HG02852 (cell line): ENCODE data around the gene XIRP1.
"Not testable (repeated sequence)": the region's sequence is repeated elsewhere in the genome, so short reads cannot be mapped to it uniquely, and the experiment has no call there.

Source experiments
- ATAC-seq: cut with Tn5 transposase; IDR thresholded peaks from one replicate; pipeline ENCODE4 v1.9.1; 2021; ENCODE audit warnings: mild to moderate bottlenecking, moderate library complexity; ENCODE audit not compliant: unreplicated experiment

Gene XIRP1

DNA sequence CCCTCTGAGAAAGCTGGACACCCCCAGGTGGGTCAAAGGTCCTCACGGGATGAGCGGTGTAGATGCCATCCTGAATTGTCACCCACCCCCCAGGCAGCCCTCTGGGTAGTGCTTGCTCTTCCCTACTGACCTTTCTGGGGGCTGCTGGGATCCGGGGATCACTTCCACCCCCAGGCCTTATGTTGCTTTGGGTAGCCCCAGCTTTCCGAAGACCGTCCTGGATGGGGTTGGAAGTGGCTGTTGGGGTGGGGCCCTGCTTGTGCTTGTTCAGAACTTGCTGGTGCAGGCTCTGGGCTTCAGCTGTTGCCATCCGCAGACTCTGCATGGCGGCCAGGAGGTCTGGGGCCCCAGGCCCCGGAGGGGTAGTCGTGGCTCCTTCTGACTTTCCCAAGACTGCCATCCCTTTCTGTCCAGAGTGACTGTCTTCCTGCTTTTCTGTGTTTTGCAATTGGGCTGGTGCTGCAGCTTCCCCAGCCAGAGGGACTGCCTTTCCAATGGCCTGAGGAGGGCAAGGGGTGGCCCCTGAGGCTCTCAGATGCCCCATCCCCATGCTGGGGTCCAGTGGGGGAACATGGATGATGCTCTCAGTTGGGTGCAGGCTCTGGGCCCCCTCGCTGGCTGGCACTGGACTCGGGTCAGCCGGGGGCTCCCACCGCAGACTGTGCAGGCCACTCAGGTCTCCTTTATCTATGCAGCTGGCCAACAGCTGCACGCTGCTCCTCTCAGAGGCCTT, 6.3 kb downstream of the XIRP1 start:
- ATAC-seq: no peak

DNA sequence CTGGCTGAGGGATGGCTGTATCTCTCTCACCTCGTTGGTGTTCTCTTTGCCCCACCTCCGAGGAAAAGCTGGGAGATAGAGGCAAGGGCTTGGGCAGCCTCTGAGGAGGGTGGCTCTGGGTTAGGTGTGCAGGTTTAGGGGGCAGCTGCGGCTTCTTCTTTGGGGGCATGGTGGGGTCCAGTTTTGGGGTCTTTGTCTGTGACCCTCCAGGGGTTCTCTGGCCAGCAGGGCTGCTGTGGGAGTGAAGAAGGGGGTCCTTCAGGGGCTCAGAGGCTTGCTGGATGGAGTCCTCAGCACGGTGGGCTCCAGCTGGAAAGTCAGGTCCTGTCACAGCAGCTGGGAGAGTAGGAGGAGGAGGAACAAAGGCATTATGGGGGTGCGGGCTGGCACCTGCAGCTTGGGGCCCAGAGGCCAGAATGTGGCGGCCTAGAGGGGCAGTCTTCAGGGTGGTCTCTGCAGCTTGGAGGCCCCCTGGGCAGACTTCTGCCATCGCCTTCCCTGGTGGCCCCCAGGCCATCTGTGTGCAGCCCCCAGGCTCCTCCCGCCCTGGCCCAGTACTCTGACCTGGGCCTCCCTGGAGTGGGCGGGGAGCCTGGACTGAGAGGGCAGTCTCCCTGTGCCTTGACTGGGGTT, 7.0 kb downstream of the XIRP1 start:
- ATAC-seq: no peak

DNA sequence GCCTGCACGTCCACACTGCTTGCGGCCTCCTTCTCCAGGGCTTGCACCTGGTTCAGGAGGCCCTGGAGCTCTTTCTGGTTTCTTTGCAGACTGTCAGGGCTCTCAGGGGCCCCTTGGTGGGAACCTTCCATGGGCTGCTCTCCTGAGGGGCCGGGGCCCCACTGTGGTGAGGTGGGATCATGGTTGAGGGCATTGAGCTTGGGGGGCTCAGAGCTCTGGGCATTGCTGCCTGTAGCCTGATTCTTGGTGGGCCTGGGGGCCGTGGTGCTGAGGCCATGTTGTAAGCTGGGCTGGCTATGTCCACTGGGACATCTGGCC, 7.5 kb downstream of the XIRP1 start:
- ATAC-seq: no peak

DNA sequence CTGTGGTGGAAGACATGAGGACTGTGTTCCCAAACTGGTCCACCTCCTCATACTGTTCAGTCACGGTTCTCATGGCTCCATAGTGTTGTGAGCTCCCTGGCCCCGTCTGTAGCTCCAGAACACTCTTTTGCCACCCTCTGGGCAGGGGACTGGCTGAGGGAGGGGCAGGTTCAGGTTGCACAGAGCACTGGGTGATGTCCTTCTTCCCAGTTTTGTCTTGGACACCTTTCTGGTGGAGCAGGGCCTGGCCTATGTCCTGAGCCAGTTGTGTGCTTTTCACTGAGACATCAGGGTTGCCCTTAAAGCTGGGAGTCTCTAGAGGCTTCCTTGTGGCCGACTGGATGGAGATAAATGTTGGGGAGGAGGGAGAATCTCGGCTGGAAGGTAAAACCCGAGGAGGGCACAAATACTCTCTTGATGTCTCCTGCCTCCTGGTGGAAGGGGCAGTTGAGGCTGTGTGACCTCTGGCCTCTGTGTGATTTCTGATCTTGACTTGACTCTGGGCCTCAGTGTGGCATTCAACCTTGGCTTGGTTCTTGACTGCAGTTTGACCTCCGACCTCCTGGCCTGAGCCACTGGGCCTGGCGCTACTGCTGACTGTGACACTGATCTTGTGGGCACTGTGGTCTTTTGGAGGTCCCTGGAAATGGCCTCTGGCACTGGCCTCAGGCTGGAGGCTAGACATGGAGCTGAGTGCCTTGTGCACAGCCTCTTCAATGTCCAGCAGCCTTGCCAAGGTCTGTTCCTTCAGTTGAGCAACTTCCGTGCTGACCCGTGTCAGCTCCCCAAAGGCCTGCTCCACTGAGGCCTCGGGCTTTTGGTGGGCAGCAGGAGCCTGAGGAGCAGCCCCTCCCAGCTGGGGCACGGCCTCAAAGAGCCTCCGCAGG, 8.1 kb downstream of the XIRP1 start:
- ATAC-seq: no peak

DNA sequence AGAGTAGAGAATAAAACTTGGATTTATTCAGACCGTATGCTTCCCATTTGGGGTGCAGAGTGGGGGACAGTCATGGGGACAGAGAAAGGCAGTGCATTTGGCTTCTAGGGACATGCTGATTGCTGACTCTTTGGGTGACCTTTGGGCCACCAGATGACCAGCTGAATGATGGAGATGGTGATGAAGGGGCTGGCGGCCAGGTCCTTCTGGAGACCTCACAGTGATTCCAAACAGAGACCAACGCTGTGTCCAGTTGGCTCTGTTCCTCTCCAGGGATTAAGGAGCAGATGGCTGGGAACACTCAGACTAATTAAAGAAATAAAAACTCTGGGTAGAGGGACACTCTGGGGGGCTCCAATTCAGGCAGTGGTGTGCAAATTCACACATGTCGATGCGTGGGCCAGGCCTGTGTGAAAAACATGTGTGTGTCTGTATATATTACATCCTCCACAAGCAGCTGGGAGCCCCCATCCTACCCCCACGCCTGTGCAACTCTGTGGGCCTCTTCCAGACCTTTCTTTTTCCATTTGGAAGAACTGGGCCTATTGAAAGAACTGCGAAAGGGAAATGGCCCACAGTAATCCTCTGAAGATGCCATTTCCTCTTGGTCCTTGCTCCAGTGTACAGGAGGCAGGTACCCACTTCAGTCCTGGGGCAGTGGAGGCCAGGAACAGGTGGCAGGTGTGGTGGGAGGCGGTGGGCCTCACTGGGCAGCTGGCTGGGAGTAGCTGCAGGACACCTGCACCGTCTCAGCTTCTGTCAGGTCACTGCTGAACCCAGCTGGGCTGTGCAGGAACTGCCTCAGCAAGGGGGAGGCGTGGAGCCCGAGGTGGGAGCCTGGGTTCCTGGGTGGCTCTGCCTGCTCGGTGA, 8.9 kb downstream of the XIRP1 start:
- ATAC-seq: no peak

DNA sequence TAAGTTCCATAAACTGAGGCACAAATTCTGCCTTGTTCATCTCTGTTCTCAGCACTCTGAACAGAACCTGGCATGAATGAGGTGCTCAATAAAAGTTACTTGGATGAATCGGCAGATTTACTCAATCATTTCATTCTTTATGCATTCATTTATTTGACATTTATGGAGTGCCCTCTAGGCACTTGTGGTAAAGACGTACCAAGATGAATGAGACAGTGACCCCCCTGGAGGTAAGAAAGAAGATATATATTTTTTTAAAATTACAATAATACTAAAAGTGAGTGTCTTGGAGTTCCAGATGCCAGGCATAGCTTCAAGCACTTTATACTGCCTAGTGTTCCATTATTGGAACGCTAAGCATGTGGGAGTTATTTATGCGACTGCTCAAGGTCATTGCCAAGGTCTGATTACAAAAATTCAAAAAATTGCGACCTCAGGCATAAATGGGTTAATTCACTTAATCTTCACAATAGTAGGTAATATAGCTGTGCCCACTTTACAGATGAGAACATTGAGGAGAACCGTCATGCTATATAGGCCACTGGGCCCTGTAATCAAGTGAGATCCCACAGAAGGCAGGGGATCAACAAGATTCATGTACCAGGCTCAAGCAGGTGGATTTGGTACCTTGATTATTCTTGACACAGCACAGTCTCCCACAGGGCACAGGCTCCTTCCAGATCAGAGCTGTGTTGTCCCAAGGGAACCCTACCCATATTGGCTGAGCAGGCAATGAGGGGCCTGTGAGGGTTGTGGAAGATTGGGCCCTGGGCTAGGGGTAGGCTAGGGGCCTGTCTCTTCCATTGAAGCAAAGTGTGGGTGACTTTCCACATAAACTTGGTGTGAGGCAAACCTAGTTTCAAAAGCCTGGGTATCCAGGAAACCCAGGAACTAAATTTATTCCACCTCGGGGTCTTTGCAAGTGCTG, 10.7 kb downstream of the XIRP1 start:
- ATAC-seq: no peak

DNA sequence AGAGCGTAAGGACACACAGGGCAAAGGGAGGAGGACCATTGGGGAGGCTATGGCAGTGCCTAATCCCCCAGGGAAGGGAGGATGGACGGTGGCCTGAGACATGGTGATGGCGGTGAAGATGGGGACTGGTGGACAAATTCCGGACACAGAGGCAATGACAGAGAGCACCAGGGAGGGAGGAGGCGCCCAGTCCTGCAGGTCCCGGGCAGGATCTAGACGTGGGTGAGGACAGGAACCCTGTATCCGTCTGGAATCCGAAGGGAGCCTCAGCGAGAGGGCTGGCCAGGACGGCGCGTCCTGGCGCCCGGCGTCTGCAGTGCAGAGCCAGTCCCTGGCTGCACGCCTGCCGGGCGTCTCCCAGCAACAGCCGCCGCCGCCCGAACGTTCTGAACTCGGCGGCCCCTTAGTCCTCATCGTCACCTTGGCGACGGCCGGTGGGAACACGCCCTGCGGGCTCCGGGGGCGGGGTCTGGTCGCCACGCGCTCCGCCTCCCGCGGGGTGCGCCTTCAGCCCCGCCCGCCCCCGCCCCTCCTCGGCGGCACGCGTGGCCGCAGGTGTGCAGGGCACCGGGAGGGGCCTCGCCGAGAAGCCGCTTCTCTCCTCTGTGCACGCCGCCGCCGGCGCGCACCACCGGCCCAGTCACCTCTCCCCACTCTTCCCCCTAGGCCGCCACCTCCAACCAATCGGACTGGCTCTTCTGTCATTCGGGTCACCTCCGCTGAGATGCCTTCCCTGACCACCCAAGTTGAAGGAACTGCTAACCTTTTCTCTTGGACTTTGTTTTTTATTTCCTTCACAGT, 11.6 kb downstream of the XIRP1 start:
- ATAC-seq: peak; percentile 93

DNA sequence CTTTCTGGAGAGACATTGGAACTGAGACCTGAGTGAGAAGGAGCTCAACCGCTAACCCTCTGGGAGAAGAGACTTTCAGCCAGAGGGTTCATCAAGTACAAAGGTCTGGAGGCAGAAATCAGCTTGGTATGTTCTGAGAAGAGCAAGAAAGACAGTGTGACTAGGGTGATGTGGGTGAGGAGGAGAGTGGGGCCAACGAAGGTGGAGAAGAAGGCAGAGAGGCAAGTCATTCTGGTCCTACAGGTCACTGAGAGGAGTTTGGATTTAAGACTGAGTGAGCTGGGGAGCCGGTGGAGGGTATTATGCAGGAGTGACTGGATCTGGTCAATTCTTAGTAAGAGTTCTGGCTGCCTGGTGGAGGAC, 12.2 kb downstream of the XIRP1 start:
- ATAC-seq: no peak

DNA sequence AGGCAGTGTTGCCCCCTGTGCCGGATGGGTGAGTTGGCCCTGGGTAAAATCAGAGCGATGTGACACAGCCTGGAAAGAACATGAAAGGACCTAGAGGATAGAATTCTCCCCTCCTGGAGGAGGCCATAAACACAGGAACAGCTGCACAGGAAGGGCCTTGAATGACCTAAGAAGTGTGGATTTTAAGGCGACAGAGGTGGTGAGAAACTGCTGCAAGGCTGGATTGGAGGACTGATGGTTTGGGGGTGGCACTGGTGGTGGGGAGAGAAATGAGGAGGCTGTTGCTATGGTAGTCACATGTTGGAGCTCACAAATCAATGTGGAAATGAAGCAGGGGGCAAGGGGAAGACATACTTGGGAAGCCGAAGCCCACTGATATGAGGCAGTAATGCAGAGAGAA, 13.8 kb downstream of the XIRP1 start:
- no peak for ATAC-seq

DNA sequence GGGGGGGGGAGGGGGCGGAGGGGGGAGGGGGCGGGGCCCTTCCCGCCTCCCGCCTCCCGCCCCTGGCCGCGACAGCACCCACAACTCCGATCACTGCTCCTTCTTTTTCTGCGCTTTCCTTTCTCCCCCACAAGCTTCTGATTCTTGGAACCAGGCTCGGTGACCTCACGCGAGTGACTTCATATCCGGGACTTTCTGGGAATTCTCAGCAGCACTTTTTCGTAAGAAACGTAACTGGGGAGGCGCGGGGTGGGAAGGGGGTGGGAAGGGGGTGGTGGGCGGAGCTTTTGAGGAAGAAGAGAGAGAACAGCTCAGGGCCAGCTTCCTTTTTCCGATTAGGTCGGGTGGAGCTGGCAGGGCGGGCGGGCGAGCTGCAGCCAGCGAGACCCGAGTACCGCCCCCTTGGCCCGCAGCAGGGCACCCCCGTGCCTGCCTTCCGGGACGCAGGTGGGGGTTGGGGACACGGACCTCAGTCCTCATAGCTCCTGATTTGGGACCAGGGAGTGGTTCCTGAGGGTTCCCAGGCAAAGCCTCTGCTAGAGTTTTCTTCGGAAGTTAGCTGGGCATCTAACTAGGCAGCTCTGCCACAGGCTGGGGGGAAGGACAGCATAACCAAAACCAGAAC, 14.6 kb downstream of the XIRP1 start:
- ATAC-seq: no peak

DNA sequence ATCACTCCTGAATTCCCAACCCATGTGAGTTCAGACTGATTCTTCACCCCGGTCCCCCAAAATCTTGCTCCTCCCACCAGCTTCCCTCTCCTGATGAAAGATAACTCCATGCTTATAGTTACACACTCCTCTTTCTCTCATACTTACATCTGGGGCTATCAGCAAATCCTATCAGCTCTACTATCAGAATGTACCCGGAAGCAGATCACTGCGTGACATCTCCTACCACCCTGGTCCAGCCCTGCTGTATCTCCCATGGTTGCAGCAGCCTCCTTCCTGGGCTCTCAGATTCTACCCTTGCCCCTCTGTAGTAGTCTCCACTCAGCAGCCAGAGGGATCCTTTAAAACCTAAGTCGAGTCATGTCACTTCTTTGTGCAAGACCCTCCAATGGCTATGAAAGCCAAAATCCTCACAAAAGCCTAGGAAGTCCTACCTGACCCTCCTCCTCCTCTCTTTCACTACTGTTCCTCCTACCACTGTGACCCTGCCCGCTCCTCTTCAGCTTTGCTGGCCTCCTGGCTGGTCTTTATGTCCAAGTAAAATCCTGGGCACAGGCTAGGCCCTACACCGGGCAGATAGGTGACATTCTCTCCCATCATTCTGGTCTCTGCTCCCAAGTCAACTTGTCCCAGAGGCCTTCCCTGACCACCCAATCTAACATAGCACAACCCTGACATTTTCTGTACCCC, 16.2 kb downstream of the XIRP1 start:
- no peak for ATAC-seq

DNA sequence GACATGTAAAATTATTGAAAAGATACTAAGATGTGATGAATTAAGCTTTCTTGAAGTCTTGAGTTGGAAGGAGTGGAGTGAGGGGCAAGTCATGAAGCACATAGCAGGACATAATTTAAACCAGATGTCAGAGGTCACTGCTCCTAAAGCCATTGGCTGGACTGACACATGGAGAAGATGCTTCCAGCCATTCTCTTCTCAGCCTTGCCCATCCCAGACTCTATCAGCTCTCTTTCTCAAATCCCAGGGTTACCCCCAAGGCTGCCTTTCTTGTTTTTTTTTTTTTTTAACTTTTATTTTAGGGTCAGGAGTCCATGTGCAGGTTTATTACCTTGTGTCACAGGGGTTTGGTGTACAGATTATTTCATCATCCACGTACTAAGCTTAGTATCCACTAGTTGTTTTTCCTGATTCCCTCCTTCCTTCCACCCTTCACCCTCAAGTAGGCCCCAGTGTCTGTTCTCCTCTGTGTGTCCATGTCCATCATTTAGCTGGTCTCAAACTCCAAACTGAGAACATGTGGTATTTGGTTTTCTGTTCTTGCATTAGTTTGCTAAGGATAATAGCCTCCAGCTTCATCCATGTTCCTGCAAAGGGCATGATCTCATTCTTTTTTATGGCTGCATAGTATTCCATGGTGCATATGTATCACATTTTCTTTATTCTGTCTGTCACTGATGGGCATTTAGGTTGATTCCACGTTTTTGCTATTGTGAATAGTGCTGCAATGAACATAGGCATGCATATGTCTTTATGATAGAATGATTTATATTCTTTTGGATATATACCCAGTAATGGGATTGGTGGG, 18.9 kb downstream of the XIRP1 start:
- ATAC-seq: no peak

DNA sequence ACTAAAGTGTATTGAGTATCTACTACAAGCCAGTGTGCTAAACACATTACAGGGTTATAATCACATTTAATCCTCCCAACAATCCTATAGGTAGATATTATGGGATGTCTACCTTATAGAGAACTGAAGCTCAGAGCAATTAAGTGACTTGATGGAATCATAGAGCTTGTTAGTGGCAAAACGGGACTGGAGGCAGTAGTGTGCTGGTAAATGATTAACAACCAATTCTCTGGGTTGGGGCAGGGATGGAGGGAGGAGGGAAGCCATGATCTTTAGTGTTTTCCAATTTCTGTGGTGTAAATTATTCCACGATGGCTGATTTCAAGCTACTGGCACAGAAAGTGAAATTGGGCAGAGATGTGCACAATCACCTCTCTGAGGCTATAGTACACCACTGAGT, 20.5 kb downstream of the XIRP1 start:
- no peak for ATAC-seq

DNA sequence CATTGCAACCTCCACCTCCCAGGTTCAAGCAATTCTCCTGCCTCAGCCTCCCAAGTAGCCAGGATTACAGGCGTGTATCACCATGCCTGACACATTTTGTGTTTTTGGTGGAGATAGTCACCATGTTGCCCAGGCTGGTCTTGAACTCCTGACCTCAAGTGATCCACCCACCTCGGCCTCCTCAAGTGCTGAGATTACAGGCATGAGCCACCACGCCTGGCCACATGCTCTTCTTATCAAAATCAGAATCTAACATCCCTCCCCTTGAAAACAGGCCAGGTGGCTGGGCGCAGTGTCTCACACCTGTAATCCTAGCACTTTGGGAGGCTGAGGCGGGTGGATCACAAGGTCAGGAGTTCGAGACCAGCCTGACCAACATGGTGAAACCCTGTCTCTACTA, 21.5 kb downstream of the XIRP1 start:
- not testable (repeated sequence) for ATAC-seq

DNA sequence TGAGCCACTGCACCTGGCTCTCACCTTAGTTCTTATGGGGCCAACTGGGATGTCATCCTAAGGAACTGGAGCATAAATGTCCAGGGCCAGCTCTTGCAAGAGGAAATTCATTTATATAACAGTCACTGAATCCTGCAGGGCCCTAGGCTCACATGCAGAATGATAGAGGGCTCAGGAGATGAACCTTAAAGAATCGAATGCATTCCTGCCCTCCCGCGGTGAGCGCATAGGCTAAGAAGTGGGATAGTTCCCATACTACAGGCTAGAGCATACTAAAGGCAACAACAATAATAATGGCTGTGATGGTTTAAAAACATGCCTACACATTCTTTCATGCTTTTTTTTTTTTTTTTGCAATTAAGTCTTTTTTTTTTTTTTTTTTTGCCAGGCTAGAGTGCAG, 21.9 kb downstream of the XIRP1 start:
- no peak for ATAC-seq

DNA sequence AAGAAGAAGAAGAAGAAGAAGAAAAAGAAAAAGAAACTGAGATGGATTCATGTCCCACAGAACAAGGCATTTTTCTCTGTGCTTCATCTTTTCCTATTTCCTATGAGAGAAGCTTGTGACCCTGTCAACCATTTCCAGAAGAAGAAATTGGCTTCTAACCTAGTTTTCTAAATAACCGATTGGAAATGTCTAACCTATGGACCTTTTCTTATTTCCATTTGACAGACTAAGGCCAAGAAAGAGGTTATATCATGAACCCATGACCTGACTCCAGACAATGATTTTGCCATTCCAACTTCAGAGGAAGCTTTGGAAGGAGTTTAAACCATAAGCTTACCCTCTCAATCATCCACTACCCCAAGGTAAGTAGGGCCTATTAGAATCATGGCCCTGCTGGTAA, 22.7 kb downstream of the XIRP1 start:
- no peak for ATAC-seq

DNA sequence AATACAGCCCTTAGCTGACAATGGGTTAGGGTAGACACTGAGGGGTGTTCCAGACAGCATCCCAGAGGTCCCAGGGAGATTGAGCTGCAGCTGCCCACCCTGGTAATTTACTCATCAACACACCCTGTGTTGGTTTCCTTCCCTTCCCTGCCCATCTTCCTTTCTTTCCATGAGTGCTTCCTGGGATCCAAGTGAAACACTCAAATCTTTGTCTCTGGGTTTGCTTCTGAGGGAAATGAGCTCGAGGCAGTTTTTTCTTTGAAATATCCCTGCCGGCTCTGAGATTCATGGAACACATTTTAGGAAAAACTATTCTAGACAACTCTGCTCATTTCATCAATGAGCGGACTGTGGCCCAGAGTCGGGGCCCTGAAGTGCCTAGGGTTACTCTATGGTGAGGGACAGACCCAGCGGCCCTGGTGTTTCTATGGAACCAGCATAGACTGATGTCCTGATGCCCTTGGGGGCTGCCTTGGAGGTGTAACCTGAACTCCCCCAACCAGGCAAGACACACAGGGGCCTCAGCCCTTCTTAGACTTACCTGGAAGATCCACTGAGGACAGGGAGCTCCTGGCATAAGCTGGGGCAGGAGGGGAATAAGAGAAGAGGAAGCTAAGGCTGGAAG, 24.1 kb downstream of the XIRP1 start:
- ATAC-seq: no peak
